Stimulated activated CD4-positive, alpha-beta T cell treated with anti-CD3 and anti-CD28 coated beads, Interleukin-2, amount 100 ng/mL, for 4 hours (primary cell): ENCODE measurements around the gene CDC123.
"Not testable (repeated sequence)": the region's sequence is repeated elsewhere in the genome, so short reads cannot be mapped to it uniquely, and the experiment has no call there.

Experiments
- DNase-seq: peaks from one replicate; pipeline ENCODE4 v3.0.0-alpha.2; 2020; ENCODE audit warnings: low read depth

CDC123 gene

DNA sequence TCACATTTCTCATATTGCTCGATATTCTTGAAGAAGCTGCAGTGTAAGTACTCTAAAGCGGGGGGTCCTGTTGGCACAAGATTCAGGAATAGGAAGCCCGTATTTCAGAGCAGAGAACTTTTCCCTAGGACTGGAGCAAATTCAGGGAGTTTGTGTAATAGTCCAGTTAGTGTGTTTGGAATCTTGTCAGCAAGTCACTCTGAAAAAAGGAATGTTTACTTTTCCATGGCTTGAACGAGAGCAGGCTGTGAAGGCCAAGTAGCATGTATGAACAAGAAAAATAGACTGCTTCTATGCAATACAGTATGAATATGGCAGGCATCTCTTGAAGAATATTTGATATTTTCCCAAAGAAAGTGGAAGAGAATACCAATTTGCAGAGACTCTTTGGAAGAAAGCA is 39.8 kb downstream of the CDC123 start:
- no peak for DNase-seq

GRCh38 chr10:12237265-12238220 is 41.6 kb downstream of the CDC123 start:
- DNase-seq, result no peak

GRCh38 chr10:12238821-12239220 is 42.8 kb downstream of the CDC123 start:
- DNase-seq, result no peak

GRCh38 chr10:12241810-12242529 is 46.0 kb downstream of the CDC123 start:
- DNase-seq, result no peak

GRCh38 chr10:12243864-12244620 is 48.1 kb downstream of the CDC123 start:
- no peak for DNase-seq

- DNase-seq, result no peak
These were observed 54.2 kb downstream of the CDC123 start for GRCh38 chr10:12250181-12250580.

- DNase-seq, result not testable (repeated sequence)
These were observed 54.7 kb downstream of the CDC123 start for GRCh38 chr10:12250702-12251101.

DNA sequence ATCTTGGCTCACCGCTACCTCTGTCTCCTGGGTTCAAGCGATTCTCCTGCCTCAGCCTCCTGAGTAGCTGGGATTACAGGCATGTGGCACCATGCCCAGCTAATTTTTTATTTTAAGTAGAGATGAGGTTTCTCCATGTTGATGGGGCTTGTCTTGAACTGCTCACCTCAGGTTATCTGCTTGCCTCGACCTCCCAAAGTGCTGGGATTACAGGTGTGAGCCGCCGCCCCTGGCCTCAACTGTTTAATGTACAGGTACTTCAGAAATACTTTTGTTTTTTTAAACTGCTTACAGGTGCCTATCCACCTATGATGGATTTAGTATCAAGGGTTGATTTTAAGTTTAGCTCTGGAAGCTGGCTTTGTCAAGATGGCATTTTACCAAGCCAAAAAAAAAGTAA is 55.6 kb downstream of the CDC123 start:
- DNase-seq, result no peak

GRCh38 chr10:12252882-12253546 is 57.0 kb downstream of the CDC123 start:
- no peak for DNase-seq

DNA sequence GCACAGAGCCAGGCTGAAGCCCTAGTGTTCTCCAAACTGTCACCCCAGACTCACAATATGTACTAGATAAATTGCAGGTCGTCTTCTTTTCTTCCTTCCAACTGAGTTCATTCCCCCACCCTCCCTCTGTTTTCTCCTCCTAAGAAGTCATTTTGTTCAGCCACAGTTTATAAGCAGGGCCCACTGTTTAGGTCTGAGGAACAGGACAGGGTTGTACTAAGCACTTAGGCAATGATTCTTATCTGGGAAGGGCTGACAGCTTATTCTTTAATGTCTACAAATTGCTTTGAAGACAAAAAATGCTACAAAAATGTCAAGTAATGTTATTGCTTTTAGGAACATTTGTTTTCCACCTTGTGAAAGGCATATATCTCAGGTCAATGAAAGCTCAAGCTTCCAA is 59.1 kb downstream of the CDC123 start:
- no peak for DNase-seq

DNA sequence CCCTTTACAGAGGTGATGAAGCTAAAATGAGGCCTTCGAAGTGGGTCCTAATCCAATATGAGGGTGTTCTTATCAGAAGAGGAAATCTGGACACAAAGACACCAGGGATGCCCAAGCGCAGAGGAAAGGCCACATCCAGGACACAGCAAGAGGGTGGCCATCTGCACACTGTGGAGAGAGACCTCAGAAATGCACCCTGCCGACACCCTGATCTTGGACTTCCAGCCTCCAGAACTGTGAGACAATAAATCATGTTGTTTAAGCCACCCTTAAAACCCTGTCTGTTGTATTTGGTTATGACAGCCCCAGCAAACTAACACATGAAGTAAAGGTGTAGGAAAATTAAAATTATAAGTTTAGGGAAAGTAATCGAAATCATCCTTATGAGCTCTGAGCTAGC is 64.0 kb downstream of the CDC123 start:
- no peak for DNase-seq

DNA sequence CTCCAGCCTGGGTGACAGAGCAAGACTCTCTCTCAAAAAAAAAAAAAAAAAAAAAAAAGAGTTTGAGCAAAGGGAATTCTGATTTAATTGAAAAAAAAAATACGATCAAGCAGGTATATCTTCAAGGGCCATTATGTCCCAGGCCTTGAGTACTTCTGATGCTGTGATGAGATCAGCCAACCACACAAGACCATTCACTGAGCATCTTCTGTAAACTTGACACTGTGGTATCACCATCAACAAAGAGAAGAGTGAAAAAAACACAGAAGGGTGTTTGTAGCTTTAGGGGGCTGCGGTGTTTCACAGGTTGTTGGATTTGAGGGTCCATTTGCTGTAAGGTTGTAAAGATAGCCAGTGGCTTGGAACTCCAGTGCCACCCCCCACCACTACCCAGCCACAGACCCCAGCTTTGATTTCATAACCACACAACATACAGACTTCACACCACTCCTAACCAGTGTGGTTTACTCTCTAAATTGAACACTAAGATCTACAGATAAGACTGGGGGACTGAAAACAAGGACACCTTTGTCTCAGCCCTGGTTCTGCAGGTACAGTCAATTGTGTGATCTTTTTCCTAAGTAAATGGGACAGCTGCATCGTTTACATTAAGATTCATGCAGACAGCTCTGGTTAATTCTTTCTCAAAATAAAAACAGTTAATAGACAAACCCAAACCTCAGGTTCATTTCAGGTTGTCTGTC is 66.4 kb downstream of the CDC123 start:
- DNase-seq, result no peak

GRCh38 chr10:12264204-12264940 is 68.4 kb downstream of the CDC123 start:
- DNase-seq, result peak; percentile 50

GRCh38 chr10:12269056-12269455 is 73.1 kb downstream of the CDC123 start:
- DNase-seq, result no peak

- DNase-seq, result no peak
These were observed 75.2 kb downstream of the CDC123 start for GRCh38 chr10:12271210-12271540.

DNA sequence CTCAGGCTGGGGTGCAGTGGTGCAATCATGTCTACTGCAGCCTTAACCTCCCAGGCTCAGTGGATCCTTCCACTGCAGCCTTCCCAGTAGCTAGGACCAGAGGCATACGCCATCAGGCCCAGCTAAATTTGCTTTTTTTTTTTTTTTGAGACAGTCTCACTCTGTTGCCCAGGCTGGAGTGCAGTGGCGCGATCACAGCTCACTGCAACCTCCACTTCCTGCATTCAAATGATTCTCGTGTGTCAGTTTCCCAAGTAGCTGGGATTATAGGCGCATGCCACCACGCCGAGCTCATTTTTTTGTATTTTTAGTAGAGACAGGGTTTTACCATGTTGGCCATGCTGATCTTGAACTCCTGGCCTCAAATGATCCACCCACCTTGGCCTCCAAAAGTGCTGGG is 81.9 kb downstream of the CDC123 start:
- DNase-seq, result not testable (repeated sequence)

- DNase-seq, result no peak
These were observed 83.3 kb downstream of the CDC123 start for GRCh38 chr10:12279281-12279680.

DNA sequence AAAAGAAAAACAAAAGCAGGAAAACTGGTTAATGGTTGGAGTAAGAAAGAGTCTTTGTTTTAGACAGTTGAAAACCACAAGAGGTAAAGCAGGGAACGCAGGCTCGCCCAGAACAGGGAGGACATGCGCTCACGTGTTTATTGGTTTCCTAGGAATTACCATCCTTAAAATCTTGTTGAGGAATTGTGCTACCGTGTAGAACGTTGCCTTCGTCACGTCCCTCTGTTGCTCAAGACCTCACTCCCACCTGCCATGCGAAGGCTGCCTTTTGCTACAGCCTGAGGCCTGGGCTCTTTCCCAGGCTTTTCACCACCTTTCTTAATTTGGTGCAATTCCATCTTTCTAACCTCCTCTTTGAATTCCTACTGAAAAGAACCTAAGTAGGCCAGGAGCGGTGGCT is 91.8 kb downstream of the CDC123 start:
- no peak for DNase-seq

- DNase-seq, result not testable (repeated sequence)
These were observed 101.8 kb downstream of the CDC123 start for GRCh38 chr10:12297784-12298183.

GRCh38 chr10:12299222-12299965 is 103.4 kb downstream of the CDC123 start:
- no peak for DNase-seq
